HG03095 (cell line): ENCODE measurements around the gene ABCG1.

Experiments used
- ATAC-seq: cut with Tn5 transposase; IDR thresholded peaks from one replicate; pipeline ENCODE4 v1.9.1; 2021; ENCODE audit warnings: moderate library complexity; ENCODE audit not compliant: unreplicated experiment

Gene ABCG1

GRCh38 chr21:42191696-42192595 lies 27.0 kb upstream of the ABCG1 start:
- no peak for ATAC-seq

- ATAC-seq, result no peak
These were observed 25.7 kb upstream of the ABCG1 start for GRCh38 chr21:42193131-42193671.

GRCh38 chr21:42193721-42194120 lies 25.2 kb upstream of the ABCG1 start:
- ATAC-seq, result no peak

- no peak for ATAC-seq
These were observed 24.1 kb upstream of the ABCG1 start for GRCh38 chr21:42194863-42195262.

GRCh38 chr21:42195378-42196031 lies 23.4 kb upstream of the ABCG1 start:
- ATAC-seq, result no peak

- peak; percentile 69 for ATAC-seq
These were observed 19.7 kb upstream of the ABCG1 start for GRCh38 chr21:42198929-42199867.

GRCh38 chr21:42199868-42200463 lies 19.0 kb upstream of the ABCG1 start:
- no peak for ATAC-seq

GRCh38 chr21:42200906-42201614 lies 17.9 kb upstream of the ABCG1 start:
- ATAC-seq, result no peak

GRCh38 chr21:42201615-42202161 lies 17.3 kb upstream of the ABCG1 start:
- ATAC-seq, result no peak

- no peak for ATAC-seq
These were observed 16.6 kb upstream of the ABCG1 start for GRCh38 chr21:42202321-42202720.

GRCh38 chr21:42203321-42203720 lies 15.6 kb upstream of the ABCG1 start:
- ATAC-seq, result no peak

- ATAC-seq, result no peak
These were observed 15.0 kb upstream of the ABCG1 start for GRCh38 chr21:42203936-42204335.

GRCh38 chr21:42207426-42207825 lies 11.5 kb upstream of the ABCG1 start:
- no peak for ATAC-seq

- no peak for ATAC-seq
These were observed 10.9 kb upstream of the ABCG1 start for GRCh38 chr21:42208036-42208435.

- ATAC-seq, result no peak
These were observed 10.0 kb upstream of the ABCG1 start for GRCh38 chr21:42208801-42209490.

GRCh38 chr21:42209801-42210479 lies 9.0 kb upstream of the ABCG1 start:
- no peak for ATAC-seq

GRCh38 chr21:42212266-42212665 lies 6.7 kb upstream of the ABCG1 start:
- no peak for ATAC-seq

- no peak for ATAC-seq
These were observed 5.7 kb upstream of the ABCG1 start for GRCh38 chr21:42213082-42213774.
